CD4-positive, alpha-beta T cell treated with Interleukin-4 for 4 hours (primary cell): ENCODE measurements around the gene ATP1A4.

Experiments used
- DNase-seq: peaks from one replicate; pipeline ENCODE4 v3.0.0-alpha.2; 2020

The ATP1A4 gene

DNA sequence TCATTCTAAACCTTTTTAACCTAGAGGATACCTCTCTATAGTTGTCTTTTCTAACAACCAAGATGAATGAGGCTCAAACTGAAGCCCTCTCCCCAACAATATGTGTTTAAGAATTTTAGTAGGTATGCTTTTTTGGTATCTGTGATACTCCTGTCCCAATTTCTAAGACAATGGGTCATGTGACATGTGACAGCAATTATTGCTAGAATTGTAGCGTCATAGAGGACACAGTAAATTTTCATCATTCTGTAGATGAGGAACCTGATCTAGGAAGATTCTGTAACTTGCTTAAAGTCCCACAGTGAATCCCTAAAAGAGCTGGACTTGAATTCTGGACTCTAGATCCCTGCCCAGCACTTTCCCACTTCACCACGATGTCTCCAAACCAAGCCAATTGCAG lies 27.3 kb downstream of the ATP1A4 start:
- no peak for DNase-seq

GRCh38 chr1:160179336-160179735 lies 27.9 kb downstream of the ATP1A4 start:
- no peak for DNase-seq

DNA sequence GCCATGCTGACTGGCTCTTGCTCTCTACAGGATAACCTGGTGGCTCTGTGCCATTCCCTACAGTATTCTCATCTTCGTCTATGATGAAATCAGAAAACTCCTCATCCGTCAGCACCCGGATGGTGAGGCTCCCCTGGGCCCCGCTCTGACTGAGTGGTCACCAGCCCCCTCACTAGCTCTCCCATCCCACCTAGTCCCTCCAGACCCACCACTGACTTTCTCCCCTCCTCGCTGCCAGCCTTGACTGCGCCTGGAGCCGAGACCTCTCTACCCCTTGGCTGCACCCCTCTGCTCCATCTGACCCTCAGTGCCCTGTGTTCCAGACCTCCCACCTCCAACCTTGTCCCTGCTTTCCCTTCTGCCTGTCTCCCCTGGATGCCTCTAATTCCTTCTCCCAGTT lies 34.8 kb downstream of the ATP1A4 start:
- DNase-seq = no peak

- no peak for DNase-seq
These were observed 35.3 kb downstream of the ATP1A4 start for GRCh38 chr1:160186729-160187128.

DNA sequence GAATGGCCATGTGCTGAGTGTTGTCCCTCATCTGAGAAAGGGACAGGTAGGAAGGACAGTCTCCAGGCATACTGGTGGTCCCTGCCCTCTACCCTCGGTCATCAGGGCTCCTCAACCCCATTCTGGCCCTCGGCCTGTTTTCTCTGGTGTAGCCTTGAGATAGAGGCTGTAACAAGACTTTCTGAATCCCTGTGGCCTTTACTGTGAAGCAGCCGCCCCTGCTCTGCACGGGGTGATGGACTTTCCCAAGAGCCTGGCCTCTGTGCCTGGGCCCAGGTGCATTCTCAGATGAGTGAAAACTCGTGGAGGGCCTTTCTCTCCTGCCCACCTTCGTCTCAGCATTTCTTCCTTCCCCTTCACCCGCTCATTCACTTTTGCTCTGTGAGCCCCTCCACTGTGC lies 36.0 kb downstream of the ATP1A4 start:
- no peak for DNase-seq

DNA sequence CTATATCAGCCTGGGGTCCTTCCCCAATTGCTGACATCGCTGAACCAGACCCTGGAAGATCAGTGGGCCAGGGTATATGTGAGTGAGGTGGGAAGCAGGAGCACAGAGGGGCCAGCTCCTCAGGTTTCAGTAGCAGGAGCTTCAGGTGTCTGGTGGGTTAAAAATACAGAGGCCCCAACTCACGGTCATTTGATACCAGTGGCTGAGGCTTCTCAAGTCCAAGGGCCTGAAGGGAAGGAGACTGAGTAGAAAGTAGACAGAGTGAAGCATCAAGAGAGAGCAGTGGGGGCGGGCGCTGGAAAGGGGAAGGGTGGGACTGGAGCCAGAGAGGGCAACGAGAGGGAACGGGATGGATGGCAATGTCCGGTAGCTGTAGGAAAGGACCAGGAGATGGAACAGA lies 36.9 kb downstream of the ATP1A4 start:
- DNase-seq = no peak

DNA sequence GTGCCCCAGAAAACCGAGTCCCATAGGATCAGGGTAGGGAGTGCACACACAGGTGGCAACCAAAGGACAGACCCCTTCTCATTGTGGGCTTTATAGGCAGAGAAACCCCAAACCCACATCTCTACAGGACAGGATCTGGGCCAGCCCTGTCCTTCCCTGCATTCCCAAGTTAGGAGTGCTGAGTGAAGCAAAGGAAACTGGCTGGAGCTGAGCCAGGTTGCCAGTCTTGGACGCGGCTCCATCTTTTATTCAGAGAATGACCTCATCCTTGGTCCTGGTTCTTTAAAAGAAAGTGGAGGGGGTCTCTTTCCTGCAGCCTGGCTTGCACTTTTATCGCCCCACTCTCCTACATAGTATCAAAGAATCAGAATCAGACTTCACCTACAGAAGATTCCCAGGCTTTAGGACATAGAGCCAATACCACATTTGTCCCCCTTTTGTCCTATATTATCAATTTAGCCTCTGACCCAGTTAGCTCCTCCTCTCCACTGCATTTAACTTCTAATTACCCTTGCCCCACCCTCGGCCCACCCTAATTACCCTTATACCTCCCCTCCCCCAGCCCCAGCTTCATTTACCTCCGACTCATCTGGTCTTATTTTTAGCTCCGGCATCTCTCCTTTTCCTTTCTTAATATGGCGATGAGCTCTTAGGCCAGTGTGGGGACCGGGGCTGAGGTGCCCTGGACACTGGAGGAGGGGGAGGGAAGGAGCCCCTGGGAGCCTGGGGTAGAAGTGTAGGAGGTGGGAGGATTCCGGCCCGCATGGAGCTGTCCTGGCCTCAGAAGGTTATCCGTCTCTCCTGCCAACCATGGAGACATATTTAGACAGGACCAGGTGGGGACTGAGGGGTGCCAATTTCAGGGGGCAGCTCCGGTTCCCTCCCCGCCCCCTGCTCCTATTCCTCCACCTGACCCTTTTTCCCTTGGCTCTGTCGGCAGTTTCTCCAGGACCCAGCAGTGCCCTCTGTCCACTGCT lies 38.5 kb downstream of the ATP1A4 start, which contains the start of gene CASQ1:
TSS of gene CASQ1 (plus strand) at position 927 of the 977 bp plus-strand sequence. CDS start 177 bp downstream, outside the sequence.
- no peak for DNase-seq

DNA sequence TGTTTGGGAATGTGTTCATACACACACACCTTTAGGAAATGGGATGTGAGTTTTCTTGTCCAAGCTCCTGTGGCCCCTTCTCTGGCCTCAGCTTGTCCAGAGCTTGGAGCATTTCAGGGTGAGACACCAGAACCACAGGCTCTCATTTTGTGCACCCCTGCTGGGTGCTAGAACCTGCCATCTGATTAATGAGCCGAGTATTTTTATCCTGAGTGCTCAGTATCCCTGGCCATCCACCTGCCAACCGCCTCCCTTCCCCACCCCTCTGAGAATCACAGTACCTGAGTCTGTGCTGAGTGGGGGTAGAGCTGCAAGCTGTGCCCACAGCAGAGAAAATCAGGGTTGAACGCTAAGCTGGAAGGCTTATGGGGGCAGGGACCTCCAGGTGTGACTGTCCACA lies 40.4 kb downstream of the ATP1A4 start:
- no peak for DNase-seq

- no peak for DNase-seq
These were observed 40.8 kb downstream of the ATP1A4 start for GRCh38 chr1:160192234-160192633.

DNA sequence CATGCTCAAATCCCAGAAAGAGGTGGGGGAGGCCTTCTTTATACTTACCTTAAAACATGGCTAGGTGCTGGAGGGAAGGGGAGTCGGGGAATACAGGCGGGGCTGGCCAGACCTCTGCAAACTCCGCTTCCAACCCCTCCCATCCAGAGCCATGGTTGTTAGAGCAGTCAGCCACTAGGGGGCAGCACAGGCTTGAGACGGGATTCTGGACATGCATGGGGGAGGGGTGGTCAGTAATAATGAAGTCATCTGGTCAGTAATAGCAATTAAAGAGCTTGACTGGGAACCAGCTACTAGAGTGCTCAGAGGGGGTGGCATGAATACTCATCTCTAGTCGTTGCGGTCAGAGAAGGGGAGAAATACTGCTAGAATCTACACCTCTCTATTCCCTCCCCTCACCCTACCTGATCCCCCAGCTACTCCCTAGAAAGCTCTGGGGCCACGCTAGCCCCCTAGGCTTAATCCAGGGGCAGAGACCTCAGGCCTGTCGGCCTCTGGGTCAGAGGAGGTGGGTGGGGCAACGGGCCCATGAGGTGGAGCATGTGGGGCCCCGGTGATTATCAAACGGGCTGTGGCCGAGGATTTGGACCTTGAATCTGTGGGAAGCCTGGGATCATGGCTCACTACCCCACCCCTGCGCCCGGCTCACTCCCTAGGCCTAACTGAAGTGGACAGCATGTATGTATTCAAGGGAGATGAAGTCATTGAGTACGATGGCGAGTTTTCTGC lies 41.9 kb downstream of the ATP1A4 start:
- DNase-seq = peak; percentile 71

DNA sequence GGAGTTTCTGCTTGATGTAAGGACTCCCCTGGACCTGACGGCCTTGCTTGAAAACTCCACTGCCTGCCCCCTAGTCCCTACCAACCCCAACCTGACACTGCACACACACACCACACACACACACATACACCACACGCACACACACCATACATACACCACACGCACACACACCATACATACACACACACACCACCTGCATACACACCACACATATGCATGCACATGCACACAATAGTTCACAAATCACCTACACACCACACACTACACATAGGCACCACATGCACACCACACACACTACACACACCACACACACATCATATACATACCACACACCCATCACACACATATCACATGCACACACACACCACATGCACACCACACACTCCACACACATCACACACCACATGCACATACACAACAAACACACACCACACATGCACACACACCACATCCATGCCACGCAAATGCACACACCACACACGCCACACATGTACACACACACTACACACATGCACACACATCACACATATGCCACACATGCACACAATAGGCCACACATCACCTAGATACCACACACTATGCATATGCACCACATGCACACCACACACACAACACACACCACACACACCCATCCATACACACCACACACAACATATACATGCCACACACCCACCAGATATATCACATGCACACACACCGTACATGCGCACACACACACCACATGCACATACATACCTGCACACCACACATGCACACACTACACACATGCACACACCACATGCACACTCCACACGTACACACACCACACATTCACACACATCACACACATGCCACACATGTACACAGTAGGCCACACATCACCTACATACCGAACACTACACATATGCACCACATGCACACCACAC lies 42.7 kb downstream of the ATP1A4 start:
- no peak for DNase-seq

DNA sequence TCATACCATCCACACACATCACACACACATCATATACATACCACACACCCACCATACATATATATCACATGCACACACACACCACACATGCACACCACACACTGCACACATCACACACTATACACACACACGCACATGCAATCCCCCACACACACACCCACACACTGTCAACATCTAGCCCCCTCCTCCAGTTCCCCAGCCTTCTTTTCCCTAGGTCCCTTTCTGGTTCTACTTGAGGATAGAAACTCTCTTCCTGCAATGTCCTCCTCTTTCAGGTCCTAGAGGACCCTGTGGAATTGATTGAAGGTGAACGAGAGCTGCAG lies 43.3 kb downstream of the ATP1A4 start:
- no peak for DNase-seq

DNA sequence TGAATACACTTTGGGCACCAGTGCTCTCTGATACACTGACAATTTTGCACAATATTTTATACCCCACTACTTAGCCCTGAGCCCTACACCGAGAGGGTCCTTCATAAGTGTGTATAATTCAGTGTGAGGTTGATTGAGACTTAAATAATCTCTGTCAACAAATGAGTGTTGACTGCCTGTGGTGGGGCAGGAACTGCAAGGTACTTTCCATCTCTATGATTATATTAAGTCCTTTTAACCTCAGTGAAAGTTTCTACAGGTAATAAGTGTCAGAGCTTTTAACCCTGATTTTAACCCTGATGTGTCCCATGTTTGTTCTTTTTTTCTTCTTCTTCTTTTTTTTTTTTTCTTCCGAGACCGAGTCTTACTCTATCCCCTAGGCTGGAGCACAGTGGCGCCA lies 44.7 kb downstream of the ATP1A4 start:
- DNase-seq = no peak

DNA sequence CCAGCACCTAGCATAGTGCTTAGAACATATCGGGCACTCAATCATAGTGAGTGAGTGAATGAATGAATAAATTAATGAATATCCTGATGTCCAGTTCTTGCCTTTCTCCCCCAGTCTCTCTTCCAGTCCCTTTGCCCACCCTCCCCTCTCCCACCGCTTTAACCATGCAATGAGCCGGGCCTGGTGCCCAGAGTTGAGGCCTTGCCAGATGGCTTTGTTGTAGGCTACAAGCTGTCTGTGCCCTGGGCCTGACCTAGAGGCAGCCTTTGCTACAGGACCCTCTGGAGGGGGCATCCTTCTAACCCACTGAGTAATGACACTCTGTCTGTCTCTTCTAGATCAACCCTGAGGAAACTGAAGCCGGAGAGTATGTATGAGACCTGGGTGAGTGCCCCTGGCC lies 45.8 kb downstream of the ATP1A4 start:
- DNase-seq = no peak

DNA sequence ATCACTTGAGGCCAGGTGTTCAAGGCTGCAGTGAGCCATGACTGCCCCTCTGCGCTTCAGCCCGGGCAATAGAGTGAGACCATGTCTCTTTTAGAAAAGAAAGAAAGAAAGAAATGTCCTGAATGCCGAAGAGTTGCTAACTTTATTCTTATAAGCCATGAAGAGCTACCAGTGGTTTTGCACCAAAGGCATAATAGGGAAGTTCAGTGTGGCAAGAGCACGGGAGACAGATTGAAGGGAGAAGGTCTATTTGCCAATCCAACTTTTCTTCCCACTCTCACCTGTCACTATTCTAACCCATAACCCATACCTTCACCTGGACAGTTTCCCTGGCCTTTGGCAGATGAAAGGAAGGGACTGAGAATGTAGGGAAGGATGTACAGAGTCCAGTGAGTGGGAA lies 49.4 kb downstream of the ATP1A4 start:
- DNase-seq = no peak

GRCh38 chr1:160204526-160205241 lies 53.3 kb downstream of the ATP1A4 start:
- peak; percentile 22 for DNase-seq

DNA sequence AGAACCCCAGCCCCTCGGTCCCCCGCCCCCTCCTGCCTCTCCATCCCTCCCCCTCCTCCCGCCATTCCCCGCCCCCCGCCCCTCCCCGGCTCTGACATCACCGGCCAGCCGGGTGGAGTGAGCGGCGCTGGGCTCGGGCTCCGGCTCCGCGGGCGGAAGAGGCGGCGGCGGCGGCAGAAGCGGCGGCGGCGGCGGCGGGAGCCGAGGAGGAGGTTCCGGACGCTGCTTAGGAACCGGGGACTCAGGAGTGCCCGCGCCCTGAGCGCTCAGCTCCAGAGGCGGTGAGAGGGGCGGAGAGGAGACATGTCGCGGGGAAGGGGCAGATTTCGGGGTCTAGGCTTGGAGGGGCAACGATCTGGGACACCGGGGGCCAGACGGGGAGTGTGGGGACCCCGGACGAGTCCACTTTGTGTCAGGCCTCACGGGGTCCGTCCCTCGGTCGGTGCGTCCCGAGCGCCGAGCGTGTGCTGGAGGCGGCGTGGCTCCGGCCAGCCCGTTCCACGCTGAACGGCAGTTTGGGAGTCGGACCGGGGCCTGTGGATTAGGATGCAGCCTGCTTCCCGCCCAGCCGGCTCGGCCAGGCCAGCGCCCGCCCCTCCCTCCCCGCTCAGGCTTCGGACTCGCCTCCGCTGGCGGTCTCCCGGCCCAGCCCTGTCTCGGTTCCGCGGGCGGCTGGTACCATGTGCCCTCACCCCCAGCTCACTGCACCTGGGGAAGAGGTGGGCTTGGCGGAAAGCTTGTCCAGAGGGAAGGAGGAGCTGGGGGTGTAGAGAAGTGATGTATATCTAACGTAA lies 54.0 kb downstream of the ATP1A4 start, which contains the start of gene PEA15:
TSS of gene PEA15 (plus strand) at position 143 of the 794 bp plus-strand sequence. CDS start 6,161 bp downstream, outside the sequence.
- DNase-seq = peak; percentile 53

- peak; percentile 63 for DNase-seq
These were observed 54.6 kb downstream of the ATP1A4 start for GRCh38 chr1:160206036-160206389.

GRCh38 chr1:160206421-160207117 lies 55.2 kb downstream of the ATP1A4 start:
- no peak for DNase-seq

DNA sequence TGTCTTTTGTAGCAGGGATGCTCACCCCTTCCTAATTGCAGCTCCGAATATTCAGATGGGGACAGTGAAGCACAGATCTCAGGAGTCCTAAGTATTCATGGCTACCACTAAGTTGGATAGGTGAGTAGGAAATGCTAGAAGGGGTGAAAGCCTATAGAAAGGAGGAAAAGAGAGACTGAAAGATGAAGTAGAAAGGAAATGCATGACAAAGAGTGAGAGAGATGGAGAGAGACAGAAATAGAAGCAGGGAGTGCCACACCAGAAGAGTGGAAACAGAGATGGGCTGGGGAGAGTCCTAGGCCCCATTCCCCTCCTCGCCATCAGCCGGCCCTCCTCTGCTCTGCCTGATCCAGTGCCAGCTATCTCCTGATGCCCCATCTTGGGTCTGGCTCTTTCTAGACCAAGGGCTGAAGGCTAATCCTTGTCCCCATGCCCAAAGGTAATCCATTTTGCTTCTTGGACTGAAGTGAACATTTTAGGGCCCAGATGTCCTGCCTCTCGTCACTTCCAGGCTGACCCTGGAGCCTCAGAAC lies 55.8 kb downstream of the ATP1A4 start:
- no peak for DNase-seq
